Natural killer cell (primary cell): ENCODE data around the gene COMMD1. TPM values are rescaled to one million over a fixed set of nuclear protein-coding genes. Genes with fewer than 3 reads are reported as not detected.

ENCODE experiments used
- ATAC-seq, 3 donors: fragments of 150-1000 bp in 2 of 3; fragments of 200-7000 bp in 1 of 3; cut with Tn5 transposase; 1 replicate in 1 of 3; 2 replicates in 2 of 3; pipeline ENCODE4 v1.10.0; 2021; ENCODE audit warnings: mild to moderate bottlenecking in 2 of 3, moderate library complexity in 2 of 3
- DNase-seq, 2 donors: peaks; one replicate each; pipeline versions ENCODE4 v3.0.0 to v3.0.0-alpha.2; 2013 to 2021; ENCODE audit warnings: mixed read lengths in 1 of 2
- H3K27ac ChIP-seq: one replicate; pipeline ENCODE4 v1.5.1; 2013; ENCODE audit warnings: mild to moderate bottlenecking, low read length
- H3K27me3 ChIP-seq: one replicate; pipeline ENCODE4 v1.6.1; 2013; ENCODE audit warnings: low read length; ENCODE audit not compliant: control insufficient read depth, insufficient read depth
- H3K36me3 ChIP-seq: one replicate; pipeline ENCODE4 v1.6.1; 2013; ENCODE audit warnings: low read length; ENCODE audit not compliant: control insufficient read depth, insufficient read depth
- H3K4me1 ChIP-seq: one replicate; pipeline ENCODE4 v1.6.1; 2013; ENCODE audit warnings: low read length; ENCODE audit not compliant: control insufficient read depth, insufficient read depth
- H3K4me3 ChIP-seq: one replicate; pipeline ENCODE4 v1.5.1; 2013; ENCODE audit warnings: low read length
- H3K9me3 ChIP-seq: one replicate; pipeline ENCODE4 v1.6.1; 2013; ENCODE audit warnings: low read length; ENCODE audit not compliant: control insufficient read depth, insufficient read depth
- H3K27ac Mint-ChIP-seq, 2 donors: one replicate each; pipeline ENCODE4 v1.8.0; 2022; ENCODE audit warnings: mild to moderate bottlenecking in 2 of 2, mixed read lengths in 2 of 2, moderate library complexity in 1 of 2
- H3K27me3 Mint-ChIP-seq, 2 donors: one replicate each; pipeline ENCODE4 v1.8.0; 2022; ENCODE audit warnings: low read depth in 2 of 2, mixed read lengths in 2 of 2
- H3K36me3 Mint-ChIP-seq: one replicate; pipeline ENCODE4 v1.8.0; 2022; ENCODE audit warnings: mixed read lengths
- H3K4me1 Mint-ChIP-seq, 2 donors: one replicate each; pipeline ENCODE4 v1.8.0; 2022; ENCODE audit warnings: mixed read lengths in 2 of 2
- H3K4me3 Mint-ChIP-seq: one replicate; pipeline ENCODE4 v1.8.0; 2022; ENCODE audit warnings: mild to moderate bottlenecking, moderate library complexity, mixed read lengths
- H3K9me3 Mint-ChIP-seq, 2 donors: one replicate each; pipeline ENCODE4 v1.8.0; 2022; ENCODE audit warnings: mixed read lengths in 2 of 2
- CTCF ChIP-seq: fragments of 200-600 bp; IDR thresholded peaks from one replicate; pipeline ENCODE4 v1.8.0; 2022; ENCODE audit warnings: antibody characterized with exemption
- WGBS: methylation state at CpG from one replicate; pipeline ENCODE4 v1.1.7; 2013; ENCODE audit warnings: missing lambda C conversion rate; ENCODE audit not compliant: insufficient coverage; 5-methylcytosine and 5-hydroxymethylcytosine counted together
- intact Hi-C: fragments of 100-400 bp; cut with micrococcal nuclease; formaldehyde crosslinking; loops from one replicate; pipeline ENCODE4 v1.14.2; 2022
- total RNA-seq, 4 donors: library from RNA; stranded (reverse); fragments of 120-200 nt in 1 of 4; gene quantifications; one replicate each; pipeline versions ENCODE4 v1.2.3 to v1.2.4, GENCODE V29; 2013 to 2022

The COMMD1 gene
- total RNA-seq, 3 donors from 2014 or later (not counting 1 experiment from before 2014, with no cell fraction given): 24.3 to 36.7 (median 27.2) TPM

GRCh38 chr2:62149708-62150107 is 244.2 kb downstream of the COMMD1 start:
- no peaks in the 10 kb centered on the region for H3K9me3 Mint-ChIP-seq
- DNase-seq (no peak), ATAC-seq (no peak)
- intact Hi-C loops: no loop called here
- no peak overlapping the region for H3K4me3 Mint-ChIP-seq
- no peaks in the 10 kb centered on the region for H3K36me3 Mint-ChIP-seq
- H3K9me3 ChIP-seq: no peaks in the 10 kb centered on the region
- no peak overlapping the region for H3K4me3 ChIP-seq
- no peak overlapping the region for H3K27ac Mint-ChIP-seq
- no peak overlapping the region for H3K27ac ChIP-seq
- no peaks in the 10 kb centered on the region for H3K36me3 ChIP-seq
- no peak for TF ChIP-seq CTCF
- no peaks in the 10 kb centered on the region for H3K4me1 ChIP-seq
- H3K4me1 Mint-ChIP-seq: peaks cover 11 to 16% of the 10 kb centered on the region in 2 donors
- no peaks in the 10 kb centered on the region for H3K27me3 Mint-ChIP-seq
- no peaks in the 10 kb centered on the region for H3K27me3 ChIP-seq

GRCh38 chr2:62150597-62151305 is 245.3 kb downstream of the COMMD1 start:
- ATAC-seq (no peak), DNase-seq (no peak)
- H3K9me3 ChIP-seq: peaks cover 3% of the 10 kb centered on the region
- Mint-ChIP-seq H3K4me1 (peaks cover under 1 to 5% of the 10 kb centered on the region in 2 donors), H3K4me3 (no peak overlapping the region), H3K36me3 (no peaks in the 10 kb centered on the region), H3K27me3 (no peaks in the 10 kb centered on the region), H3K9me3 (no peaks in the 10 kb centered on the region), H3K27ac (peak overlapping the region in 1 of 2 donors; percentile 49)
- no peaks in the 10 kb centered on the region for H3K4me1 ChIP-seq
- intact Hi-C loops: no loop called here
- H3K4me3 ChIP-seq: no peak overlapping the region
- H3K27me3 ChIP-seq: no peaks in the 10 kb centered on the region
- no peak for TF ChIP-seq CTCF
- WGBS: 72% methylated on average over 6 of the region's 6 CpGs
- H3K36me3 ChIP-seq: no peaks in the 10 kb centered on the region
- H3K27ac ChIP-seq: no peak overlapping the region

- DNase-seq (no peak), ATAC-seq (no peak)
- intact Hi-C loops: no loop called here
- 95% methylated on average over 1 of the region's 4 CpGs for WGBS
- Mint-ChIP-seq H3K4me1 (peaks cover 0 to 5% of the 10 kb centered on the region in 2 donors), H3K9me3 (no peaks in the 10 kb centered on the region), H3K36me3 (no peaks in the 10 kb centered on the region), H3K4me3 (no peak overlapping the region), H3K27me3 (no peaks in the 10 kb centered on the region), H3K27ac (peak overlapping the region in 1 of 2 donors; percentile 49)
- Histone ChIP-seq H3K9me3 (peaks cover 3% of the 10 kb centered on the region), H3K27me3 (no peaks in the 10 kb centered on the region), H3K36me3 (no peaks in the 10 kb centered on the region), H3K4me1 (no peaks in the 10 kb centered on the region), H3K4me3 (no peak overlapping the region), H3K27ac (no peak overlapping the region)
- no peak for TF ChIP-seq CTCF
Measured at GRCh38 chr2:62151306-62151638, 245.8 kb downstream of the COMMD1 start.

- ATAC-seq: no peak
Measured at GRCh38 chr2:62152000-62152399, 246.5 kb downstream of the COMMD1 start.

More at GRCh38 chr2:62152000-62152399, 246.5 kb downstream of the COMMD1 start:
- no peak for DNase-seq
- no peak overlapping the region for H3K4me3 ChIP-seq
- peaks cover 3% of the 10 kb centered on the region for H3K9me3 ChIP-seq
- no peak overlapping the region for H3K27ac ChIP-seq
- Mint-ChIP-seq H3K4me1 (peaks cover 0 to 5% of the 10 kb centered on the region in 2 donors), H3K36me3 (no peaks in the 10 kb centered on the region), H3K27ac (no peak overlapping the region), H3K9me3 (no peaks in the 10 kb centered on the region), H3K27me3 (no peaks in the 10 kb centered on the region), H3K4me3 (no peak overlapping the region)
- intact Hi-C loops: no loop called here
- no peak for TF ChIP-seq CTCF
- no peaks in the 10 kb centered on the region for H3K36me3 ChIP-seq
- 93% methylated on average over 3 of the region's 3 CpGs for WGBS
- H3K4me1 ChIP-seq: no peaks in the 10 kb centered on the region
- no peaks in the 10 kb centered on the region for H3K27me3 ChIP-seq
